ENCODE measurements around the gene MACROH2A2. TPM values are rescaled to one million over a fixed set of nuclear protein-coding genes. Genes with fewer than 3 reads are reported as not detected.

Gene MACROH2A2
- total and polyA plus RNA-seq, 2 of the 4 experiments (the other 2 are of a cell fraction) = 16.1 to 17.4 TPM

- Histone ChIP-seq H3K56ac (ENCODE audit: extremely low read depth, insufficient read depth, low read length) (no peak overlapping the region), H2AK5ac (ENCODE audit: low read depth, low read length) (no peak overlapping the region), H3K4ac (ENCODE audit: low read depth, low read length) (no peak overlapping the region), H3K27ac (ENCODE audit: insufficient read depth, low read length) (no peak overlapping the region), H4K5ac (ENCODE audit: low read depth, low read length) (no peak overlapping the region), H3K9ac (ENCODE audit: low read depth, low read length) (no peak overlapping the region), H3K18ac (ENCODE audit: low read depth, low read length) (no peak overlapping the region), H3K36me3 (ENCODE audit: control insufficient read depth, insufficient read depth, low read length) (peaks cover 35% of the 10 kb centered on the region), H4K20me1 (ENCODE audit: insufficient read depth, low read length) (peaks cover 8% of the 10 kb centered on the region), H4K8ac (ENCODE audit: low read depth in 2 of 2, low read length in 2 of 2) (no peak overlapping the region), H3K4me3 (ENCODE audit: insufficient read depth, low read depth, low read length) (no peak overlapping the region), H3K27me3 (ENCODE audit: control insufficient read depth, insufficient read depth, low read length) (no peaks in the 10 kb centered on the region), H3K23ac (ENCODE audit: low read depth, low read length) (no peak overlapping the region), H2BK5ac (ENCODE audit: low read depth, low read length, poor library complexity, severe bottlenecking) (no peak overlapping the region), H3K79me1 (ENCODE audit: low read depth in 1 of 2, low read length in 2 of 2) (peaks cover 0 to 7% of the 10 kb centered on the region in 2 experiments; a peak in 2 of 4 replicates), H4K91ac (ENCODE audit: insufficient read depth, low read depth, low read length) (no peak overlapping the region), H3K9me1 (ENCODE audit: insufficient read depth, low read length) (no peaks in the 10 kb centered on the region; the same call in 1 of the 2 replicates), H3K4me1 (ENCODE audit: control insufficient read depth, insufficient read depth, low read length) (no peaks in the 10 kb centered on the region), H2BK20ac (ENCODE audit: low read depth, low read length) (no peak overlapping the region), H3K9me3 (ENCODE audit: control insufficient read depth, insufficient read depth, low read length) (no peaks in the 10 kb centered on the region), H3K14ac (replicated peaks; ENCODE audit: low read depth, low read length) (no peak overlapping the region), H2BK15ac (ENCODE audit: low read depth, low read length) (no peak overlapping the region), H2BK120ac (ENCODE audit: low read depth, low read length) (no peak overlapping the region), H3K4me2 (ENCODE audit: low read depth, low read length) (no peak overlapping the region), H2AK9ac (replicated peaks; ENCODE audit: low read depth, low read length, poor library complexity) (no peak overlapping the region), H2AFZ (replicated peaks; ENCODE audit: low read length, poor library complexity) (no peak overlapping the region)
- TF ChIP-seq SMC3 (IDR thresholded peaks at IDR 0.05; ENCODE audit: low read depth, low read length) = no peak
- no peak for TF ChIP-seq NFE2L2 (IDR thresholded peaks at IDR 0.05; ENCODE audit: low read depth, low read length)
- TF ChIP-seq ELK1 (IDR thresholded peaks at IDR 0.05; ENCODE audit: borderline replicate concordance, low read depth, low read length) = no peak
- TF ChIP-seq RAD21 (IDR thresholded peaks at IDR 0.05; ENCODE audit: low read length) = no peak
- no peak for TF ChIP-seq MXI1 (IDR thresholded peaks at IDR 0.05; ENCODE audit: borderline replicate concordance, low read depth, low read length)
- no peak for TF ChIP-seq MAFK (IDR thresholded peaks at IDR 0.05; ENCODE audit: low read depth, low read length)
- TF ChIP-seq RFX5 (IDR thresholded peaks at IDR 0.05; ENCODE audit: low read depth, low read length) = no peak
- no peak for TF ChIP-seq CTCF (conservative IDR thresholded peaks at IDR 0.05; ENCODE audit: low read depth, low read length)
- TF ChIP-seq, protein P1, sequence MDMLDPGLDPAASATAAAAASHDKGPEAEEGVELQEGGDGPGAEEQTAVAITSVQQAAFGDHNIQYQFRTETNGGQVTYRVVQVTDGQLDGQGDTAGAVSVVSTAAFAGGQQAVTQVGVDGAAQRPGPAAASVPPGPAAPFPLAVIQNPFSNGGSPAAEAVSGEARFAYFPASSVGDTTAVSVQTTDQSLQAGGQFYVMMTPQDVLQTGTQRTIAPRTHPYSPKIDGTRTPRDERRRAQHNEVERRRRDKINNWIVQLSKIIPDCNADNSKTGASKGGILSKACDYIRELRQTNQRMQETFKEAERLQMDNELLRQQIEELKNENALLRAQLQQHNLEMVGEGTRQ (IDR thresholded peaks at IDR 0.05; ENCODE audit: low read depth, low read length) = no peak
- no peak for TF ChIP-seq RCOR1 (IDR thresholded peaks at IDR 0.05; ENCODE audit: insufficient replicate concordance, low read length)
- no peak for TF ChIP-seq MAZ (IDR thresholded peaks at IDR 0.05; ENCODE audit: borderline replicate concordance, low read depth, low read length)
- TF ChIP-seq CHD1 (IDR thresholded peaks at IDR 0.05; ENCODE audit: low read depth, low read length) = no peak
- no peak for TF ChIP-seq BHLHE40 (IDR thresholded peaks at IDR 0.05; ENCODE audit: low read depth, low read length)
- TF ChIP-seq FOS (IDR thresholded peaks at IDR 0.05; ENCODE audit: low read depth, low read length) = no peak
- no peak for TF ChIP-seq CEBPB (IDR thresholded peaks at IDR 0.05; ENCODE audit: low read depth, low read length)
- no peak for TF ChIP-seq POLR2A (IDR thresholded peaks at IDR 0.05; ENCODE audit: low read depth, low read length)
- DNase-seq (no peak), ATAC-seq (ENCODE audit: low read depth) (no peak)
- BruUV-seq (replicated peaks) = no TSS peak
- dilution Hi-C loops (cut with HindIII; ENCODE audit: low sequenced_read_pairs, unreplicated experiment) = no loop called here
- POLR2A ChIA-PET (ENCODE audit: unreplicated experiment) = no interaction called here
- intact Hi-C loops (cut with micrococcal nuclease) = no loop called here
- CTCF ChIA-PET = no interaction called here
- WGBS, 2 experiments (ENCODE audit: extremely low coverage in 2 of 2, insufficient read length in 1 of 2) = no CpG with 5 or more reads among the region's 8 CpGs
- in situ Hi-C loops (cut with MboI; ENCODE audit: low sequenced_read_pairs) = no loop called here
Measured at GRCh38 chr10:70112071-70112470, 59.4 kb downstream of the MACROH2A2 start.
